BJ (cell line): ENCODE data around the gene HLA-DMB. TPM values are rescaled to one million over a fixed set of nuclear protein-coding genes. Genes with fewer than 3 reads are reported as not detected.

Experiments used
- CTCF ChIA-PET: fragments of 350-600 bp; formaldehyde crosslinking; extraction: SDS; loops from one replicate; lab custom pipeline; 2021; ENCODE audit warnings: antibody characterized with exemption, inconsistent platforms; lab: Yijun Ruan, JAX
- POLR2A ChIA-PET: fragments of 300-600 bp; sonication (Branson Sonifier 250); formaldehyde crosslinking; extraction: SDS; loops from one replicate; lab custom pipeline; 2021; ENCODE audit warnings: antibody characterized with exemption; lab: Charles Lee
- DNase-seq: peaks from one replicate; pipeline ENCODE4 v3.0.0-alpha.2; 2011; ENCODE audit warnings: low read depth
- H3K27me3 ChIP-seq: 2 replicates; pipeline ENCODE4 v1.6.0; 2011; ENCODE audit warnings: low read length; ENCODE audit not compliant: control insufficient read depth, insufficient read depth
- H3K36me3 ChIP-seq: 2 replicates; pipeline ENCODE4 v1.5.1; 2011; ENCODE audit warnings: low read length; ENCODE audit not compliant: control insufficient read depth, insufficient read depth
- H3K4me3 ChIP-seq: 2 replicates; pipeline ENCODE4 v1.5.1; 2011; ENCODE audit warnings: low read depth, mild to moderate bottlenecking, control low read depth, low read length
- polyA plus RNA-seq: library from polyadenylated mRNA; depleted of rRNA; stranded (reverse); fragments of >200 nt; gene quantifications from 2 replicates; pipeline ENCODE4 v1.2.3, GENCODE V29; 2011
- TF ChIP-seq, protein P1 (sequence below): IDR thresholded peaks from 2 replicates; pipeline ENCODE4 v1.5.1; 2011; ENCODE audit warnings: low read depth, mild to moderate bottlenecking, control low read depth, inconsistent platforms, low read length, moderate library complexity; ENCODE audit not compliant: insufficient read depth

Gene HLA-DMB
- polyA plus RNA-seq, 1 experiment: not detected

DNA sequence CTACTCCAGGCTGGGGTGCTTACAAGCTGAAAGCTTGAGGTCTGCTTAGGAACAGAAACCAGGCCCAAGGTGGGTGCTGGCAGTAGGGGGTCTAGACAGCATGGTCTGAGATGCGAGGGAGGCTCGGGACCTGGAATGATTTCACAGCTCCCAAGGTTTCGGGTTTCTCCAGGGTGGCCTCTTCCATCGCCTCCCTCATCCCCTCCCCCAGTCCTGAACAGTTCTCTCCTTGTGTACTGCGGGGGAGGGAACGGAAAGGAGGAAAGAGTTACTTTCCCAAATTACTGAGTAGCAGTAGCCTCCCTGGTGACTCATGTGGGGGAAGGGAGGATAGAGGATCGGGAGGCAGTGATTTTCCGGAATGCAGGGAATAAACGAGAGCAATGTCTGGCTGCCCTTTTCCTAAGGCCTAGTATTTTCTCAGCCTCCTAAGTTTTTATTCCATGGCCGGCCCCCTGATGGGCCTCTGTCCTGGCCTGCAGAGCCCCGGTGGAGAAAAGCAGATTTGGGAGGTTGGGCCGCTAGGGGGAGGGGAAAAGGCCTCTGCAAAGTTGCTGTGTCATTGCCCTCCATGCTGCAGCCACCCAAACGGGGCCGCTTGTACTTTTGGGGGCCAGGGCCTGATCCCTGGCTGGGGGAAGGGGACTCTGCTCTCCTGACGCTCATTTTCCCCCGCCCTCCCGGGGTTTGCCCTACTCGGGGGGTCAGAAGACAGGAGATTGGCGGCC, 29.0 kb upstream of the HLA-DMB start:
- CTCF ChIA-PET: interaction anchor here (0.6 to 4.7 kb wide), 6 partner anchors 14 to 1721 kb away, joined by 3 to 61 read pairs (median 6); partner anchors contain the start of genes HLA-DMA and TAP2
- POLR2A ChIA-PET: interaction anchor here (0.6 to 1.6 kb wide), 2 partner anchors 116 to 238 kb away, joined by 8 to 20 read pairs; partner anchors contain the start of genes PSMB9, RING1 and TAP1
- TF ChIP-seq, protein P1, sequence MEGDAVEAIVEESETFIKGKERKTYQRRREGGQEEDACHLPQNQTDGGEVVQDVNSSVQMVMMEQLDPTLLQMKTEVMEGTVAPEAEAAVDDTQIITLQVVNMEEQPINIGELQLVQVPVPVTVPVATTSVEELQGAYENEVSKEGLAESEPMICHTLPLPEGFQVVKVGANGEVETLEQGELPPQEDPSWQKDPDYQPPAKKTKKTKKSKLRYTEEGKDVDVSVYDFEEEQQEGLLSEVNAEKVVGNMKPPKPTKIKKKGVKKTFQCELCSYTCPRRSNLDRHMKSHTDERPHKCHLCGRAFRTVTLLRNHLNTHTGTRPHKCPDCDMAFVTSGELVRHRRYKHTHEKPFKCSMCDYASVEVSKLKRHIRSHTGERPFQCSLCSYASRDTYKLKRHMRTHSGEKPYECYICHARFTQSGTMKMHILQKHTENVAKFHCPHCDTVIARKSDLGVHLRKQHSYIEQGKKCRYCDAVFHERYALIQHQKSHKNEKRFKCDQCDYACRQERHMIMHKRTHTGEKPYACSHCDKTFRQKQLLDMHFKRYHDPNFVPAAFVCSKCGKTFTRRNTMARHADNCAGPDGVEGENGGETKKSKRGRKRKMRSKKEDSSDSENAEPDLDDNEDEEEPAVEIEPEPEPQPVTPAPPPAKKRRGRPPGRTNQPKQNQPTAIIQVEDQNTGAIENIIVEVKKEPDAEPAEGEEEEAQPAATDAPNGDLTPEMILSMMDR: peak; percentile 15; the same call in 1 of the 2 replicates

DNA sequence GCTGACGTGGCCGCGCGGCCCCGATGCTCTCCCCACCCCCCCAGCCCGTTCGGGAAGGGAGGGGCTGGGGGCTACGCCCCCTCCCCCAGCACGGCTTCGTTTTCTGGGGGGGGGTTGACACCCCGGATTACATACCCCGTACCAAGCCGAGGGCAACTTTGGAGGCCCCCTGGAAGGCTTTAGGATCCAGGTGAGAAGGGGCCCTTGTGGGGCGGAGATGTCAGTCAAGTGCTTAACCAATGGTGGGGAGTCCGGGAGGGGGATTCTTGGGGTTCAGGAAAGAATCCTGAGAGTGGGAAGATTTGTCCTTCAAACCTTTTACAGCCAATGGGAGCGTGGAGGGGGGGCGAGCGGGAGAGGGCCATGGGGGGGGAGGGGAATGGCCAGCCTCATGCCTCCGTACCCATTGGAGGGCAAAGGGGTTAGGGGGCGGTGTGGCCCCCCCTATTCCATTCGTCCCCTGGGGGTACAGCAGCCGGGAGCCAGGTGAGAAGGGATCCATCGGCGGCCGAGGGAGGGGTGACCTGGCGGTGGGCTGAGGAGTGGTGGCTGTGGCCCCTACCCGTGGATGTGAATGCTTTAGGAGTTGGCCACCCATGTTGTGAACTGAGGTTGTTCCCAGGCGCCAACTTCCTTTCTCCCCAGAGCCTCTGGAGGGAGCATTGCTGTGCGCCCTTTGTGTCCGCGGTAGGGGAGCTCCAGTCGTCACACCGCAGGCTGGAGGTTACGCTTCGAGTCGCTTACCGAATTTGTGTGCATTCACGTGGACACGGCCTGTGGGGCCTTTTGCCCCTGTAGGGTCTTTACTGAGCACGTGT, 28.2 kb upstream of the HLA-DMB start:
- DNase-seq: no peak
- TF ChIP-seq, protein P1: peak; percentile 25; the same call in 1 of the 2 replicates
- Histone ChIP-seq H3K27me3 (no peaks in the 10 kb centered on the region), H3K4me3 (peak overlapping the region; percentile 74), H3K36me3 (peaks cover 10% of the 10 kb centered on the region)
- ChIA-PET POLR2A (interaction anchor here (0.6 kb wide), 1 partner anchor 239 kb away, joined by 20 read pairs; the partner anchor contains the start of gene RING1), CTCF (interaction anchor here (0.6 to 4.7 kb wide), 5 partner anchors 14 to 1721 kb away, joined by 3 to 61 read pairs (median 4); partner anchors contain the start of genes HLA-DMA and TAP2)

More for the DNA sequence above, 29.0 kb upstream of the HLA-DMB start:
- DNase-seq: peak; percentile 77
- Histone ChIP-seq H3K4me3 (peak overlapping the region; percentile 74), H3K27me3 (no peaks in the 10 kb centered on the region), H3K36me3 (peaks cover 16% of the 10 kb centered on the region)

DNA sequence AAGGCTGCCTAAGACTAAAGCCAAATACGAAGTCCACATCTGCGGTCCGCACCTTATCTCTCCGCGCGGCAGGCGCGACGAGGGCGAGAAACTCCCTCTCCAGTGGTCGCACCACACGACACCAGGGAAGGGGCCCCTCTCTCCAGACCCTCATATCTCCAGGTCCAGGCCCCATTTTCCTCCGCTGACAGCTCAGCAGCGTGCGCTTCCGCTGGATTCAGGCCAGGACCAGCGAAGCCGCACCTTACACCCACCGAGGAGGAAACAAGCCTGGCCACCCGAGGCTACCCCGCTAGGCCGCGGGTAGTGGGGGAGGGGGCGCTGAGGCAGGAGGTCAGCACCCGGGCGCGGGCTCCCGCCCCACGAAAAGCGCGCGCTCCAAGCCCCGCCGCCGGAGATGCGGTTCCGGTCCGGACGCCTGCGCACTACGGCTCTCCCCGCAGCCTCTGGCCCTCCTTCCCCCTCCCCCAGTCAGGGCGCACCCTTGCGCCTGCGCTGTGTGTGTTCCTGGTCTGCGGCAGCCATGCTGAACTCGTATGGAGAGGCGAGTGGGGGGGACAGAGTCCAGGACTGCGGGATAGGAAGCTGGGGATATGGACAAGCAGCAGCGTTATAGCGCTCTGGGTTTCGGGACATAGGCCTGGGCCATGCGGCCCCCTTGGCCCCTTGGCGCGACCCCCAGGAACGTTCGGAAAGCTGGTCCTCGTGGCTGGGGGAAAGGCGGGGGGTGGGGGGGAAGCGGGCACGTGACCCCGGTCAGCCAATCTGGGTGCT, 27.5 kb upstream of the HLA-DMB start, which contains the start of gene BRD2:
TSS of gene BRD2 (plus strand) at position 502 of the 774 bp plus-strand sequence. CDS start 4,305 bp downstream, outside the sequence.
- H3K4me3 ChIP-seq: peak within 1 kb of the TSS; percentile 74

DNA sequence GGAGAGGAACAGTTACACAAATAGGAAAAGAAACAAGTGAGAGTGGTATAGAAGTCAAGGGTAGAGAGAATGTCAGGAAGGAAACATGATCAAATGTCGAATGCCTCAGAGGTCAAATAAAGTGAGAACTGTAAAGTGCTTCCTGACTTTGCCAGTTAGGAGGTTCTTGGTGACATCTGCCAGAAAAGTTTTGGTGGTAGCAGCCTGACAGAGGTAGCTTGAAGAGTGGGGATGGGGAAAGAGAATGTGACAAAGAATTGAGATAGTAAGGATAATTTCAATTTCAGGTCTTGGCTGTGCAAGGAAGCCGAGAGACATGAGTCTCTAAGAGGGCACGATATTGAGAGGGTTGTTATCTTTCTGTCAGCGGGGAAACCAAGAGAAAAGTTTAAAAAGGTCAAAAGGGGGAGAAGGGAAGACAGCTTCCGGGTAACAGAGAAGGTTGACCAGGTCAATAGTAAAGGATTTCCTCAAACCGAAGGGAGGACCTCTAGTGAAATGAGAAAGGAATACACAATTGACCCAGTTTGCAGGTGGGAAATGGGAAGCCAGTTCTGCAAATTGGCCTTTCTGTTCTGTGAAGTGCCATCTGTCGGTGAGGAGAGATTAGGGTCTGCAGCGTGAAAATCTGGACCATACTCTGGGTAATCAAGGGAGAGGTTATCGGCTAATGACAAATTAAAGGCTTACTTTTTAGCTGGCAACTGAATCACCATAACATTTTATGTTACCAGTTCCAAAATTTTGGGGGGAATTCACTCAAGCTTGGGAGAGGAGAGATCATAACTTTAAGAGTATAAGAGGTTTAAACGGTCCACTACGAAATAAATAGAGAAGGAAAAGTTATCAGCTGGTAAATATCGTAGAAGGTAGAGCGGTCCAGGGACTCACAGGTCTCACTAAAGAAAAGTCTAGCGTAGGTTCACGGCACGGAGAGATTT, 26.6 kb upstream of the HLA-DMB start:
- H3K36me3 ChIP-seq: peaks cover 2% of the 10 kb centered on the region; the same call in 1 of the 2 replicates
- H3K4me3 ChIP-seq: peak overlapping the region; percentile 74
- no peak for DNase-seq
- TF ChIP-seq, protein P1: peak; percentile 56
- POLR2A ChIA-PET: no interaction called here
- H3K27me3 ChIP-seq: no peaks in the 10 kb centered on the region
- CTCF ChIA-PET: interaction anchor here (1.2 to 4.7 kb wide), 10 partner anchors 12 to 129 kb away, joined by 3 to 61 read pairs (median 8); partner anchors contain the start of genes HLA-DMA and TAP2

More for the DNA sequence above, 27.5 kb upstream of the HLA-DMB start, which contains the start of gene BRD2:
- ChIA-PET POLR2A (interaction anchor here (0.5 kb wide), 1 partner anchor 13 kb away, joined by 6 read pairs; no protein-coding TSS in a partner anchor), CTCF (interaction anchor here (1.2 to 4.7 kb wide), 7 partner anchors 11 to 130 kb away, joined by 3 to 61 read pairs (median 9); partner anchors contain the start of genes HLA-DMA and TAP2)
- Histone ChIP-seq H3K27me3 (no peaks in the 10 kb centered on the region), H3K36me3 (peaks cover 10% of the 10 kb centered on the region)
- peak; percentile 67 for DNase-seq
- TF ChIP-seq, protein P1: no peak
